Islet of Langerhans (tissue), 1 donor: Measurements from ENCODE around the gene ZSWIM1.
A peak's percentile ranks its signal among the peaks of the same experiment; 100 is the strongest.

Source experiments
- FAIRE-seq: peaks from one replicate; lab custom pipeline; 2011; peaks lifted over from hg19 to GRCh38; lab: Jason Lieb, UNC

The ZSWIM1 gene

GRCh38 chr20:45880988-45881788 lies at the start of gene ZSWIM1:
ZSWIM1 (plus strand) TSS chr20:45881227; CDS start chr20:45882593, 1,366 bp downstream.
- peak; percentile 86 for FAIRE-seq

DNA sequence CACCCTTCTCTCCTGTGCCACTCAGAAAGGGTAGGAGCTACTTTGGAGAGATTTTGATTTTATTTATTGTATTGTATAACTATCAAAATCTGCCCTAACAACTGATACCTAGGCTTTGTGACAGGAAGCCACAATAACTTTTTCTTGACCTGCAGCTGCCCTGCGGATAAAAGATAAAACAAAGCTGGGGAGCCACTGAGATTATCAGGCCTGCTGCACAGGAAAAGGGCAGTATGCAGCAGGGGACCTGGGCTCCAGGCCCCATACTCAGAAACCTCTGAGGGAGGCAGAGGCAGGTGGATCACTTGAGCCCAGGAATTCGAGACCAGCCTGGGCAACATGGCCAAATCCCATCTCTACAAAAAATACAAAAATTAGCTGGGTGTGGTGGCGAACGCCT lies 48.4 kb upstream of the ZSWIM1 start:
- FAIRE-seq, result no peak

DNA sequence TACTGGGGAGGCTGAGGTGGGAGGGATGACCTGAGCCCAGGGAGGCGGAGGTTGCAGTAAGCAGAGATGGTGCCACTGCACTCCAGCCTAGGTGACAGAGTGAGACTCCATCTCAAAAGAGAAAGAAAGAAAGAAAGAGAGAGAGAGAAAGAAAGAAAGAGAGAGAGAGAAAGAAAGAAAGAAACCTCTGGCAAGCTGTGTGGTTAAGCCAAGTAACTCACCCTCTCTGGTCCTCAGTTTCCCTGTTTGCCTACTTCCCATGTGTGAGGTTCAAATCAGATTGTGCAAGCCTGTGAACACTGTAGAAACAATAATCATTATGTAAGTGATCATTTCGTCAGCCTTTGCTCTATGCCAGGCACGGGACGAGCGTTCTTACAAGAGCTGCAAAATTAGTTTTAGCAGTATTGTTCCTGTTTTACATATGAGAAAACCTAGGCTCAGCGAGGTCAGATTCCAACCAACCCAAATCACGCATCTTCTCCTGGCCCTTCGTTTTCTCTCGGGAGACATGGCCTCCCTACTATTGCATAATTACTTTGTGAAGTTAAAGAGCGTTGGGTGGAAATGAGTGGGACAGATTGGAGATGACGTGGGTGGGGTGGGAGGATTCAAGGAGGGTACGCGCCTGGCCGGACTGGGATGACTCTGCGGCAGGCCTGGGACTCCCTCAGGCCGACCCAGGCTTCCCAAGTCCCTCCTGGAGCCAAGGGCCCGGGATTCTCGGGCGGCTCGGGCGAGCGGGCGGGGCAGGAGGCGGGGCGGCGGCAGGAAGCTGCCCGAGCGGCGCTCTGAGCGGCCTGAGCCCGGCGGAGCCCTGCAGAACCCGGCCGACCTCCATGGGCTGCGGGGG lies 47.8 kb upstream of the ZSWIM1 start, which contains the start of gene SNX21:
Gene SNX21, plus strand, starts transcription at position 770 of the 853 bp plus-strand sequence. CDS start 121 bp downstream, outside the sequence.
- no peak for FAIRE-seq

DNA sequence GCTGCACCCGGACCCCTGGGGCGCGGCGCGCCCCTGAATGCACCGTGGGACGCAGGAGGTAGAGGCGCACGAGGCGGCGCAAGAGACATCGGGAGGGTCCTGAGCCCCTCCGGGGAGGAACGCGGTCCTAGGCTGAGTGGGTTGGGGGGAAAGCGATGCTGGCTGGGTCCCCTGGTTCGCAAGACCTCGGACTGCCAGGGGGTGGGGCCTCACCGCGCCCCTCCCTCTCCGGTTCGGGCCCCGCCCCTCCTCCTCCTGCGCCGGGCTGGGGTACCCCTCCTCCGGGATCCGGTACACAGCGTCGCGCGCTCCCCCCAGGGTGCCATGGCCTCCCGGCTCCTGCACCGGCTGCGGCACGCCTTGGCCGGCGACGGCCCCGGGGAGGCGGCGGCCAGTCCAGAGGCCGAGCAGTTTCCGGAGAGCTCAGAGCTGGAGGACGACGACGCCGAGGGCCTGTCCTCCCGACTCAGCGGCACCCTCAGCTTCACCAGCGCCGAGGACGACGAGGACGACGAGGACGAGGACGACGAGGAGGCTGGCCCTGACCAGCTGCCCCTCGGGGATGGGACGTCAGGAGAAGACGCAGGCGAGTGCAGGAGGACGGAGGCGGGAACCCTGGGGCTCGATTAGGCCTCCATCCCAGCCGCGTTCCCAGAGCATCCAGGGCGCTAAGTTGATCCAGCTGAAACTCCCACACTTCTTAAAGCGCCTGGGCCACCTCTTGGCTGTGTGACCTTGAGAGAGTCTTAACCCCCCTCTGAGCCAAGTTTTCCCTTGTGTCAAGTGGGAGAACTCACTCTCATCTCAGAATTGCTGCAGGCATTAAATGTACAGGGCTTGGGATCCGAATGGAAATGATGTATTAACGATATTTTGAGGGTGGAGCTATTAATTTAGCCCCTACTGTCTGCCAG lies 46.9 kb upstream of the ZSWIM1 start:
- FAIRE-seq, result no peak

- no peak for FAIRE-seq
These were observed 46.2 kb upstream of the ZSWIM1 start for GRCh38 chr20:45834797-45835161.

GRCh38 chr20:45835329-45835765 lies 45.7 kb upstream of the ZSWIM1 start:
- FAIRE-seq, result no peak

- no peak for FAIRE-seq
These were observed 45.2 kb upstream of the ZSWIM1 start for GRCh38 chr20:45835825-45836224.

GRCh38 chr20:45836841-45837240 lies 44.2 kb upstream of the ZSWIM1 start:
- no peak for FAIRE-seq

DNA sequence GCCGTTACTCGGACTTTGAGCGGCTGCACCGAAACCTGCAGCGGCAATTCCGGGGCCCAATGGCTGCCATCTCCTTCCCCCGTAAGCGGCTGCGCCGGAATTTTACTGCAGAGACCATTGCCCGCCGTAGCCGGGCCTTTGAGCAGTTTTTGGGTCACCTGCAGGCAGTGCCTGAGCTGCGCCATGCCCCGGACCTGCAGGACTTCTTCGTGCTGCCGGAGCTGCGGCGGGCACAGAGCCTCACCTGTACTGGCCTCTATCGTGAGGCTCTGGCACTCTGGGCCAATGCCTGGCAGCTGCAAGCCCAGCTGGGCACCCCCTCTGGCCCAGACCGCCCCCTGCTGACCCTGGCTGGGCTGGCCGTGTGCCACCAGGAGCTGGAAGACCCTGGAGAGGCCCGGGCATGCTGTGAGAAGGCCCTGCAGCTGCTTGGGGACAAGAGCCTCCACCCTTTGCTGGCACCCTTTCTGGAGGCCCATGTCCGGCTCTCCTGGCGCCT lies 40.3 kb upstream of the ZSWIM1 start:
- no peak for FAIRE-seq

- FAIRE-seq, result no peak
These were observed 39.5 kb upstream of the ZSWIM1 start for GRCh38 chr20:45841407-45842129.

GRCh38 chr20:45842169-45842812 lies 38.7 kb upstream of the ZSWIM1 start:
- FAIRE-seq, result no peak

DNA sequence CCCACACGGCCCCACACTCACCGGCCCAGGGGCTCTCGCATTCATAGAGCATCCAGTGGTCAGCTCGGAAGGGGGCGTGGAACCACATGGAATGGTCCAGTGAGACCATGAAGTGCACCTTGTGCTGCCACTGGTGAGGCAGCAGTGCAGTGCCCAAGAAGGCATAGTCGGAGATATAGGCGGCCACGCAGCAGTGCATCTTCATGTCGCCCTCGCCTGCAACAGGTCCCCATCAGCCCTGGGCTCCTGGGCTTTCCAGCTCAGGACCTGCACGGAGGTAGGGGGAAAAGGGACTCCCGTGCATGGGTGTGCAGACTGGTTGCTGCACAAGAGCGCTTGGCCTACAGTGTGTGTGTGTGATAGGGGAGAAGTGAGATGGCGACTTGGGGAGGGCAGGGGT lies 37.5 kb upstream of the ZSWIM1 start:
- no peak for FAIRE-seq

DNA sequence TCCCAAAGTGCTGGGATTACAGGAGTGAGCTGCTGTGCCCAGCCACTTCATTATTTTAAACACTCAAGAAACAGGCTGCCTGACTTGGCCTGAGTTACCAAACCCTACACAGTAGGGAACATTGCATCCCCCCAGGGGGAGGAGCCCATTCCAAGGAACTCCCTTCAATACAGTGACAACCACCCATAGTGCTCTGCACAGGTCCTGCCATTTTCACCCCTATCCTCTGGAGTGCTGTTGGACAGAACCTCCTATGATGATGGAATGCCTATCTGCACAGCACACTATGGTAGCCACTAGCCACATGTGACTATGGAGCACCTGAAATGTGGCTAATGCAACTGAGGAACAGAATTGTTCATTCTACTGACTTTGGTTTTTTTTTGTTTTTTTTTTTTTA lies 35.6 kb upstream of the ZSWIM1 start:
- no peak for FAIRE-seq

DNA sequence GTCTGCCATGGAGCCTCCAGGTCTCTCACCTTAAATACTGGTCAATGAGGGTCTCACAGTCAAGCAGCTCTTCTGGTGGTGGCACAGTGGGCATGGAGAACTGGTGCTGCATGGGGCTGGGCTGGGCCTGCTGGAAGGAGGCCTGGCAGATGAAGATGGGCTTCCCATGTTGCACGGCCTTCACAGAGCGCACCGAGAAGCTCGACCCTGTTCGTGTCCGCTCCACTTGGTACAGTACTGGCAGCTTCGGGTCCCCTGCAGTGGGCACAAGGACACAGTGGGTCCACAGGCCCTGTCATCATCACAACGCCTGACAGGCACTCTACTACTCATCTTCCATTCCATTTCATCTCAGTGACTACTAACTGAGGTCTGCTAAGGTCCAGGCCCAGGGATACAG lies 32.6 kb upstream of the ZSWIM1 start:
- FAIRE-seq, result no peak

DNA sequence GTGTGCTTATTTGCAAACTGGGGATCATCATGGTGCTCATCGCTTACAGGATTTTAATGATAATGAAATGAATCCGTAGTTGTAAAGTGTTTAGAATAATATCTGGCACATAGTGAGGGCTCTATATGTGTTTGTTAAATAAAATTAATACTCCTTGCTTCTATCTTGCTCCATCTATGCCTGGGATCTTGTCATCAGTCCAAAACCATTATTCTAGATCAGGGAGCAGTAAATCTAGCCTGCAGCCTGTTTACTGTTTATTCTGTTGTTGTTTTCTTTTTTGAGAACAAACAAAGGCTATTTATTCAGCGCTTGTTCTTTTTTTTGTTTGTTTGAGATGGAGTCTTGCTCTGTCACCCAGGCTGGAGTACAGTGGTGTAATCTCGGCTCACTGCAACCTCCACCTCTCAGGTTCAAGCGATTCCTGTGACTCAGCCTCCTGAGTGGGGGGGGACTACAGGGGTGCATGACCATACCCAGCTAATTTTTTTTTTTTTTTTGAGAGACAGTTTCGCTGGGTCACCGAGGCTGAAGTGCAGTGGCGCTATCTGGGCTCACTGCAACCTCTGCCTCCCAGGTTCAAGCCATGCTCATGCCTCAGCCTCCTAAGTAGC lies 32.0 kb upstream of the ZSWIM1 start:
- FAIRE-seq, result no peak

GRCh38 chr20:45850238-45850637 lies 30.8 kb upstream of the ZSWIM1 start:
- no peak for FAIRE-seq

DNA sequence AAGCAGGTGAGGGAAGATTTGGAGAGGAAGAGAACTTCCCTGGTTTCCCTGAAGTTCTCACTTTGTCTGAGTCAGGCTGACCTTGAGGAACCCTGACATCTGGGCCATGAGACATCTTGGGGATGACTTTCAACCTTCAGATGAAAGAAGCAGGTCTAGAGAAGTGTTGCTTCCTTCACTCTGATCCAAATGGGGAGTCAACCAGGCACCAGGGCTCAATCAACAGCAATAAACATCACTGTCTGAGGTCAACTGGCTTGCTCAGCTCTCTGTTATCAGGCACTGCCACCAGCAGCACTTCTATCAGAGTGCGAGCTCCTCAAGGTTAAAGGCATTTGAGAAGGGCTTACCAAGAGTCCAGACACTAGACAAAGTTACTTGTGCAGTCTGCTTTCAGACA lies 30.1 kb upstream of the ZSWIM1 start:
- no peak for FAIRE-seq

DNA sequence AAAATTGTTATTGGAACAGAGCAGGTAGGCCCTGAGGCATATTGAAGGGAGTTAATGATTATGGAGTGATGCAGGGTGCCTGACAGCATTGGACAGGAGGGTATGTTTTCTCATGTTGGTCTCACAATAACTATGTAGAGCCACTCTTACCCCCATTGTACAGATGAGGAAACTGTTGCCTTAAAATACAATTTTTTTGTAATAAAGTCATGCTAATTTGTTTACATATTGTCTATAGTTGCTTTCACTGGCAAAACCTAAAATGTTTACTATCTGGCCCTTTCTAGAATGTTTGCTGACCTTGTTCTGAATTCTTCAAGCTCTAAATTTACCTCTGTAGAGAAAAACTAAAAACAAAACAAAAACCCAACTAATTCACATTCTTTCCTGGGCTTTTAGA lies 29.5 kb upstream of the ZSWIM1 start:
- no peak for FAIRE-seq

GRCh38 chr20:45852326-45852725 lies 28.7 kb upstream of the ZSWIM1 start:
- no peak for FAIRE-seq

GRCh38 chr20:45853484-45853883 lies 27.5 kb upstream of the ZSWIM1 start:
- FAIRE-seq, result no peak
